ENCODE measurements around the gene MOXD1. TPM values are rescaled to one million over a fixed set of nuclear protein-coding genes. Genes with fewer than 3 reads are reported as not detected.
"Not testable (repeated sequence)": the region's sequence is repeated elsewhere in the genome, so short reads cannot be mapped to it uniquely, and the experiment has no call there.

MOXD1 gene
- polyA plus RNA-seq, 4 donors: 0.45 to 5.3 (median 2.2) TPM

DNA sequence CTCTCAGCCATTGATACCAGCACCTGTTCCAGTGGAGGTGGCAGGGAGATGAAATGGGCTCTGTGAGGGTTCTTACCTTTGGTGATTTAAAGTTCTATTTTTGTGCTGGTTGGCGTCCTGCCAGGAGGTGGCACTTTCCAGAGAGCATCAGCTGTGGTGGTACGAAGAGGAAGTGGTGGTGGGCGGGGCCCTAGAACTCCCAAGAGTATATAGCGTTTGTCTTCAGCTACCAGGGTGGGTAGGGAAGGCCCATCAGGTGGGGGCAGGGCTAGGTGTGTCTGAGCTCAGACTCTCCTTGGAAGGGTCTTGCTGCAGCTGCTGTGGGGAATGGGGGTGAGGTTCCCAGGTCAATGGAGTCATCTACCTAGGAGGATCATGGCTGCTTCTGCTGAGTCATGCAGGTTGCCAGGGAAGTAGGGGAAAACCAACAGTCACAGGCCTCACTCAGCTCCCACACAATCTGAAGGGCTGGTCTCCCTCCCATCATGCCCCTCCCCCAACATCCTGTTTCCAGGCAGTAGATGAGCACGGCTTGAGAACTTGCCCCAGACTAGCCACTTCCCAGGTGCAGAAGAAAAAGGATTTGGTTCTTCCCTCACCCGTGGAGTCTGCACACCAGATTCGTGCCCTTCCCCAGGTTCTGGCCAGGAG, 46.6 kb downstream of the MOXD1 start:
- DNase-seq: no peak
- H3K27ac ChIP-seq (ENCODE audit: low read depth in 1 of 3, low read length in 2 of 3): no peak overlapping the region
- no peaks in the 10 kb centered on the region for H3K4me1 ChIP-seq (ENCODE audit: control insufficient read depth in 3 of 3, insufficient read depth in 2 of 3, low read depth in 1 of 3, low read length in 2 of 3)
- no peaks in the 10 kb centered on the region for H3K36me3 ChIP-seq (ENCODE audit: control insufficient read depth in 3 of 3, insufficient read depth in 2 of 3, low read depth in 1 of 3, low read length in 3 of 3)
- no peak overlapping the region for H3K4me3 ChIP-seq (ENCODE audit: low read depth in 1 of 3, low read length in 3 of 3)
- FAIRE-seq: no peak
- H3K9me3 ChIP-seq (ENCODE audit: control insufficient read depth in 2 of 2, insufficient read depth in 1 of 2, low read depth in 1 of 2, low read length in 1 of 2): no peaks in the 10 kb centered on the region
- no peaks in the 10 kb centered on the region for H3K27me3 ChIP-seq (ENCODE audit: control insufficient read depth in 3 of 3, insufficient read depth in 3 of 3, low read length in 3 of 3)
- WGBS, 3 donors: 62 to 76% (median 74%) methylated on average over 7 of the region's 7 CpGs

- not testable (repeated sequence) for H3K9me3 ChIP-seq (ENCODE audit: control insufficient read depth in 2 of 2, insufficient read depth in 1 of 2, low read depth in 1 of 2, low read length in 1 of 2); H3K4me3 ChIP-seq (ENCODE audit: low read depth in 1 of 3, low read length in 3 of 3); H3K4me1 ChIP-seq (ENCODE audit: control insufficient read depth in 3 of 3, insufficient read depth in 2 of 3, low read depth in 1 of 3, low read length in 2 of 3); H3K27me3 ChIP-seq (ENCODE audit: control insufficient read depth in 3 of 3, insufficient read depth in 3 of 3, low read length in 3 of 3); H3K36me3 ChIP-seq (ENCODE audit: control insufficient read depth in 3 of 3, insufficient read depth in 2 of 3, low read depth in 1 of 3, low read length in 3 of 3); H3K27ac ChIP-seq (ENCODE audit: low read depth in 1 of 3, low read length in 2 of 3); DNase-seq
- peak; percentile 68 for FAIRE-seq
- 59 to 71% (median 65%) methylated on average over 3 of the region's 3 CpGs for WGBS, 3 donors
Observed at GRCh38 chr6:132351986-132352385, 49.3 kb downstream of the MOXD1 start.

- Histone ChIP-seq H3K9me3 (ENCODE audit: control insufficient read depth in 2 of 2, insufficient read depth in 1 of 2, low read depth in 1 of 2, low read length in 1 of 2) (peaks cover 0 to 9% of the 10 kb centered on the region in 2 donors), H3K27me3 (ENCODE audit: control insufficient read depth in 3 of 3, insufficient read depth in 3 of 3, low read length in 3 of 3) (no peaks in the 10 kb centered on the region), H3K4me1 (ENCODE audit: control insufficient read depth in 3 of 3, insufficient read depth in 2 of 3, low read depth in 1 of 3, low read length in 2 of 3) (no peaks in the 10 kb centered on the region), H3K4me3 (ENCODE audit: low read depth in 1 of 3, low read length in 3 of 3) (no peak overlapping the region), H3K27ac (ENCODE audit: low read depth in 1 of 3, low read length in 2 of 3) (no peak overlapping the region), H3K36me3 (ENCODE audit: control insufficient read depth in 3 of 3, insufficient read depth in 2 of 3, low read depth in 1 of 3, low read length in 3 of 3) (no peaks in the 10 kb centered on the region)
- WGBS, 3 donors: 77 to 86% (median 86%) methylated on average over 1 of the region's 1 CpG
- FAIRE-seq (no peak), DNase-seq (no peak)
Observed at GRCh38 chr6:132348231-132348630, 53.0 kb downstream of the MOXD1 start.

DNA sequence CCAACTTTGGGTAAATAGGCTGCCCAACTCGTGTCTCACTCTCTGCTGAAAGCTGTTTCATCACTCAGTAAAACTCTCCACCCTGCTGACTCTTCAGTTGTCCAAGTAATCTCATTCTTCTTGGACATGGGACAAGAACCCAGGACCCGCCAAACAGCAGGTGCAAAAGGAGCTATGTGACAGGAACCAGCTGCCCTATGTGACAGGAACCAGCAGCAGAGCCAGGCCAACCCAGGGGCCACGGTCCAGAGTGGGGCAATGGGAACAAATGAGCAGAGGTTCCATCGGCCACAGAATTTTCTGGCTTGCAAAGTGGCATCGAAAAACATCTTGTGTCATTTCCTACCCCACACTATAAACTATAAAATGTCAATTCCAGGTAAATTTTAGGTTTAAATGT, 56.5 kb downstream of the MOXD1 start:
- Histone ChIP-seq H3K9me3 (ENCODE audit: control insufficient read depth in 2 of 2, insufficient read depth in 1 of 2, low read depth in 1 of 2, low read length in 1 of 2) (peaks cover 0 to 9% of the 10 kb centered on the region in 2 donors), H3K27ac (ENCODE audit: low read depth in 1 of 3, low read length in 2 of 3) (no peak overlapping the region), H3K36me3 (ENCODE audit: control insufficient read depth in 3 of 3, insufficient read depth in 2 of 3, low read depth in 1 of 3, low read length in 3 of 3) (no peaks in the 10 kb centered on the region), H3K4me3 (ENCODE audit: low read depth in 1 of 3, low read length in 3 of 3) (no peak overlapping the region), H3K4me1 (ENCODE audit: control insufficient read depth in 3 of 3, insufficient read depth in 2 of 3, low read depth in 1 of 3, low read length in 2 of 3) (no peaks in the 10 kb centered on the region), H3K27me3 (ENCODE audit: control insufficient read depth in 3 of 3, insufficient read depth in 3 of 3, low read length in 3 of 3) (no peaks in the 10 kb centered on the region)
- WGBS, 3 donors: 68 to 79% (median 69%) methylated on average over 5 of the region's 5 CpGs
- FAIRE-seq: no peak
- DNase-seq: no peak

- H3K4me1 ChIP-seq (ENCODE audit: control insufficient read depth in 3 of 3, insufficient read depth in 2 of 3, low read depth in 1 of 3, low read length in 2 of 3): no peaks in the 10 kb centered on the region
- DNase-seq: no peak
- H3K36me3 ChIP-seq (ENCODE audit: control insufficient read depth in 3 of 3, insufficient read depth in 2 of 3, low read depth in 1 of 3, low read length in 3 of 3): no peaks in the 10 kb centered on the region
- H3K27ac ChIP-seq (ENCODE audit: low read depth in 1 of 3, low read length in 2 of 3): no peak overlapping the region
- H3K4me3 ChIP-seq (ENCODE audit: low read depth in 1 of 3, low read length in 3 of 3): no peak overlapping the region
- no peak for FAIRE-seq
- H3K27me3 ChIP-seq (ENCODE audit: control insufficient read depth in 3 of 3, insufficient read depth in 3 of 3, low read length in 3 of 3): peaks cover 0 to 2% (median 0%) of the 10 kb centered on the region in 3 donors
- WGBS, 3 donors: 88 to 96% (median 91%) methylated on average over 3 of the region's 3 CpGs
- peaks cover 0 to 9% of the 10 kb centered on the region in 2 donors for H3K9me3 ChIP-seq (ENCODE audit: control insufficient read depth in 2 of 2, insufficient read depth in 1 of 2, low read depth in 1 of 2, low read length in 1 of 2)
Observed at GRCh38 chr6:132341646-132342045, 59.6 kb downstream of the MOXD1 start.

GRCh38 chr6:132334521-132334885, 66.8 kb downstream of the MOXD1 start:
- DNase-seq (no peak), FAIRE-seq (no peak)
- Histone ChIP-seq H3K27ac (ENCODE audit: low read depth in 1 of 3, low read length in 2 of 3) (no peak overlapping the region), H3K9me3 (ENCODE audit: control insufficient read depth in 2 of 2, insufficient read depth in 1 of 2, low read depth in 1 of 2, low read length in 1 of 2) (no peaks in the 10 kb centered on the region), H3K4me3 (ENCODE audit: low read depth in 1 of 3, low read length in 3 of 3) (no peak overlapping the region), H3K36me3 (ENCODE audit: control insufficient read depth in 3 of 3, insufficient read depth in 2 of 3, low read depth in 1 of 3, low read length in 3 of 3) (no peaks in the 10 kb centered on the region), H3K27me3 (ENCODE audit: control insufficient read depth in 3 of 3, insufficient read depth in 3 of 3, low read length in 3 of 3) (peaks cover 0 to 6% (median 0%) of the 10 kb centered on the region in 3 donors), H3K4me1 (ENCODE audit: control insufficient read depth in 3 of 3, insufficient read depth in 2 of 3, low read depth in 1 of 3, low read length in 2 of 3) (no peaks in the 10 kb centered on the region)
- WGBS, 3 donors: 21 to 49% (median 30%) methylated on average over 4 of the region's 4 CpGs

DNA sequence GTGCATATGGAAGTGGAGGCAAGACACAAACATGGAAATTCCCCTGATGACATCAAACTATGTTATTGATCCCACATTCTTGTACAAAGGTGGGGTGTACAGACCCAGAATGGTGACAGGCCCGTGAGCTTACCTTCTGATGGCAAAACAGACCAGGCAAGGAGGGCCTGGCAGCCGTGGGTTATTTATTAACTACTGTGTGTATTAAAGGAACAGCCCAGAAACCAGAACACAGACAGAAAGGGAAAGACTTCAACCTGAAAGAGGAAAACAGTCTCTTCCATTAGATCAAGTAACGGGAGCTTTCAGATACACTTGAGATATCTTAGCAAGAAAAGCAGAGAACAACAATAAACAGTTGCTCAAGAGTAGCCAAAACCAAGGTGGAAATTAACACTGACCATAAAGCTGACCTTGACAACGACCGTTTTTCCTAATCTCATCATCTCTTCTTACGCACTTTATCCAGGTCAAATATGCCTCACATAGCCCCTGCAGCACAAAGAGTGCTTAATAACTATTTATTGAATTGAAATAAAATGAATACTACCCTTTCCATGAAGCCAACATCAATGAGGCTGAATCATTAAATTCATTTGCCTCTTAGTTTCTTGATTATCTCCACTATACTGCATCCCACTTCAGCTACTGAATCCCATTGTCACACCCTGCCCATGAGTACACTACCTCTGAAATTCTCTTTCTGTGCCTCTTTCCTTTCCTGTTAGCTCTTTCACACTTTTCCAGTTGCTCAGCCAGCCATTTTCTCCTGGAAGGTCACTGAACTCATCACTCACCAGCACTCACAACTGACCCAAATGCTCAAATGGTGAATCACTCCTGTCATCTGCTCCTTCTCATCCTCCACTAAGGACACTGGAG, 67.4 kb downstream of the MOXD1 start:
- Histone ChIP-seq H3K27me3 (ENCODE audit: control insufficient read depth in 3 of 3, insufficient read depth in 3 of 3, low read length in 3 of 3) (peaks cover 0 to 6% (median 0%) of the 10 kb centered on the region in 3 donors), H3K9me3 (ENCODE audit: control insufficient read depth in 2 of 2, insufficient read depth in 1 of 2, low read depth in 1 of 2, low read length in 1 of 2) (no peaks in the 10 kb centered on the region), H3K4me1 (ENCODE audit: control insufficient read depth in 3 of 3, insufficient read depth in 2 of 3, low read depth in 1 of 3, low read length in 2 of 3) (no peaks in the 10 kb centered on the region), H3K36me3 (ENCODE audit: control insufficient read depth in 3 of 3, insufficient read depth in 2 of 3, low read depth in 1 of 3, low read length in 3 of 3) (no peaks in the 10 kb centered on the region), H3K27ac (ENCODE audit: low read depth in 1 of 3, low read length in 2 of 3) (peak overlapping the region in 1 of 3 donors; percentile 28), H3K4me3 (ENCODE audit: low read depth in 1 of 3, low read length in 3 of 3) (no peak overlapping the region)
- WGBS, 3 donors: 12 to 48% (median 21%) methylated on average over 6 of the region's 6 CpGs
- DNase-seq: peak; percentile 60 to 80
- FAIRE-seq: no peak

GRCh38 chr6:132330759-132331158, 70.5 kb downstream of the MOXD1 start:
- FAIRE-seq: no peak

More at GRCh38 chr6:132330759-132331158, 70.5 kb downstream of the MOXD1 start:
- H3K27me3 ChIP-seq (ENCODE audit: control insufficient read depth in 3 of 3, insufficient read depth in 3 of 3, low read length in 3 of 3): no peaks in the 10 kb centered on the region
- no peak overlapping the region for H3K4me3 ChIP-seq (ENCODE audit: low read depth in 1 of 3, low read length in 3 of 3)
- H3K9me3 ChIP-seq (ENCODE audit: control insufficient read depth in 2 of 2, insufficient read depth in 1 of 2, low read depth in 1 of 2, low read length in 1 of 2): no peaks in the 10 kb centered on the region
- WGBS, 3 donors: 58 to 71% (median 59%) methylated on average over 5 of the region's 5 CpGs
- H3K36me3 ChIP-seq (ENCODE audit: control insufficient read depth in 3 of 3, insufficient read depth in 2 of 3, low read depth in 1 of 3, low read length in 3 of 3): no peaks in the 10 kb centered on the region
- H3K27ac ChIP-seq (ENCODE audit: low read depth in 1 of 3, low read length in 2 of 3): no peak overlapping the region
- no peak for DNase-seq
- H3K4me1 ChIP-seq (ENCODE audit: control insufficient read depth in 3 of 3, insufficient read depth in 2 of 3, low read depth in 1 of 3, low read length in 2 of 3): no peaks in the 10 kb centered on the region
